Spleen (tissue), 11 donors: Measurements from ENCODE around the gene SKI. TPM values are rescaled to one million over a fixed set of nuclear protein-coding genes. Genes with fewer than 3 reads are reported as not detected.

ENCODE experiments used
- DNase-seq: peaks from one replicate; pipeline ENCODE4 v3.0.0-alpha.2; 2020
- H3K27ac ChIP-seq, 8 donors: fragments of 200-600 bp; sonication (generic) in 7 of 8; 1 replicate in 4 of 8; 2 replicates in 4 of 8; pipeline versions ENCODE4 v1.5.0 to v1.8.0; 2016 to 2021; ENCODE audit warnings: inconsistent platforms in 4 of 8, mild to moderate bottlenecking in 4 of 8, moderate library complexity in 1 of 8
- H3K27me3 ChIP-seq, 7 donors: fragments of 200-600 bp; sonication (generic) in 6 of 7; replicated peaks in 1 of 7; 1 replicate in 4 of 7; 2 replicates in 3 of 7; pipeline versions ENCODE4 v1.5.0 to v1.8.0; 2016 to 2021; ENCODE audit warnings: inconsistent platforms in 3 of 7, mild to moderate bottlenecking in 1 of 7
- H3K36me3 ChIP-seq, 6 donors: fragments of 200-600 bp; sonication (generic) in 5 of 6; 1 replicate in 4 of 6; 2 replicates in 2 of 6; pipeline versions ENCODE4 v1.5.0 to v1.8.0; 2016 to 2021; ENCODE audit warnings: inconsistent platforms in 2 of 6
- H3K4me1 ChIP-seq, 6 donors: fragments of 200-600 bp; sonication (generic) in 5 of 6; 1 replicate in 3 of 6; 2 replicates in 3 of 6; pipeline versions ENCODE4 v1.5.0 to v1.8.0; 2016 to 2021; ENCODE audit warnings: inconsistent platforms in 3 of 6
- H3K4me3 ChIP-seq, 8 donors: fragments of 200-600 bp; sonication (generic) in 7 of 8; 1 replicate in 4 of 8; 2 replicates in 4 of 8; pipeline versions ENCODE4 v1.5.0 to v1.8.0; 2016 to 2021; ENCODE audit warnings: inconsistent platforms in 4 of 8, mild to moderate bottlenecking in 4 of 8, moderate library complexity in 2 of 8
- H3K9me3 ChIP-seq, 8 donors: fragments of 200-600 bp; sonication (generic) in 7 of 8; 1 replicate in 4 of 8; 2 replicates in 4 of 8; pipeline versions ENCODE4 v1.5.0 to v1.8.0; 2016 to 2021; ENCODE audit warnings: inconsistent platforms in 4 of 8
- CTCF ChIP-seq, 11 experiments: fragments of 200-600 bp in 7 of 11; fragments of 450-650 bp in 4 of 11; sonication (generic) in 4 of 11; IDR thresholded peaks in 8 of 11; conservative IDR thresholded peaks in 3 of 11; 1 replicate in 7 of 11; 2 replicates in 4 of 11; pipeline versions ENCODE4 v1.4.0 to v1.8.0; 2016 to 2021; ENCODE audit warnings: antibody characterized with exemption in 11 of 11, inconsistent platforms in 4 of 11, mild to moderate bottlenecking in 1 of 11
- POLR2A ChIP-seq, 3 donors: fragments of 450-650 bp; IDR thresholded peaks; one replicate each; pipeline ENCODE4 v1.5.1; 2017; ENCODE audit warnings: antibody characterized with exemption in 3 of 3, mild to moderate bottlenecking in 1 of 3
- POLR2AphosphoS5 ChIP-seq, 3 donors: sonication (generic); formaldehyde crosslinking; IDR thresholded peaks; one replicate each; pipeline ENCODE4 v1.5.1; 2017; ENCODE audit warnings: antibody characterized with exemption in 3 of 3
- WGBS, 5 donors: extraction: QIAGEN DNeasy Blood & Tissue Kit in 3 of 5; methylation state at CpG; one replicate each; pipeline versions ENCODE4 v1.1.5 to v1.1.7; 2013 to 2018; 5-methylcytosine and 5-hydroxymethylcytosine counted together
- intact Hi-C: fragments of 100-400 bp; cut with DNase I; formaldehyde crosslinking; loops from one replicate; pipeline ENCODE4 v1.15.0; 2023; ENCODE audit warnings: low total_unique reads
- polyA plus RNA-seq, 3 donors: library from polyadenylated mRNA; stranded (reverse); fragments of 200-250 nt; gene quantifications; one replicate each; pipeline ENCODE4 v1.2.1, GENCODE V29; 2013
- total RNA-seq, 7 donors: library from RNA; depleted of rRNA in 3 of 7; stranded (reverse); fragments of >200 nt in 3 of 7; fragmentation: NEBNext Ultra II Directional in 4 of 7; extraction: Animal tissue kit (Norgen Biotek cat#: 25700) in 4 of 7; gene quantifications; one replicate each; pipeline versions ENCODE4 v1.1.0 to v1.2.1, GENCODE V29; 2016 to 2021
- donor health status: healthy with polysubstance abuse.
- donor health status: DM: no; HTN: no; CAD: no; lungs with moderate emphysema.
- donor health status: DM: no; HTN: no; CAD: no.
- donor health status: Bipolar disorder and iron deficiency.
- donor health status: healthy.
- donor health status: DM: no; HTN: no; CAD: no.
- donor health status: DM: yes; HTN: yes; CAD: no.

Gene SKI
- total and polyA plus RNA-seq, 10 donors, result 4.4 to 100.0 (median 54.3) TPM

DNA sequence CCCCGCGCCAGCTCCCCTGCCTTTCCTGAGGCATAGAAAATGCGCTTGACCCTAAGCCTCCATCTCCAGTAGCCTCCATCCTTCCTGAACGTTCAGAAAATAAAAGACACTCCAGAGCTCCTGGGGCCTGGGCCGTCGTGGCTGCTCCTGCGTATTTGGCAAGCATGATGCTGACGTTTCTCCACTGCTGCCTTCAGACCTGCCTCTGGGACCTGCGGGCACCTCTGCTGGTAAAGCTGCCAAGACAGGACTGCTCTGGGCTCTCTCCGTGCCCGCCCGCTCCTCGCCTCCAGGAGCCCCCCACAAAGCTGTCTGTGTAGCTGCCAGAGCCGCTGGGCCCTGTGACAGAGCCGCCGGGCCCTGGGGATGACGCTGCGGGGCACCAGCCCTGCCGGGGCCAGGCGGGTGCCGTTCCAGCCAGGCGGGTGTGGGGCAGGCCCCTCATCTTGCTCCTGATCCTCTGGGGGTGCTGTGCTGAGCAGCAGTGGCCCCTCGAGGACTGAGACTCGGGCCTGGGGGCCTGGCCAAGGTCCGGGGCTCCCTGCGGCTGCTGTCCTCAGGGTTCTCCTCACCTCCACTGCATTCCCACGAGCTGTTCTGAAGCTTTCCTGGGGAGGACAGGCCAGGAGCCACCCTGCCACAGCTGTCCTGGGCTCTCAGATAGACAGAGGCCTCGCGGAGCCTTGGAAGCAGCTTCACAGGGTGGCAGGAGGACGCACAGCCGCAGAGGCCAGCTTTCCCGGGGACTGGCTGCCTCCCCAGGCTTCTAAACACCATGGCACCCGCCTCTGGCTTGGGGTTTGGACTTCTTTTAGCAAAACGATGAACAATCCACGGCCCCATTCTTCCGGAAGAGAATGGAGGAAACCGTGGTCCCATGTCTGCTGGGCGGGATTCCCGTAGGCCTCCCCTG is 115.2 kb downstream of the SKI start:
- Histone ChIP-seq H3K4me1 (no peaks in the 10 kb centered on the region), H3K9me3 (no peaks in the 10 kb centered on the region), H3K27ac (no peak overlapping the region), H3K4me3 (no peak overlapping the region), H3K27me3 (no peaks in the 10 kb centered on the region), H3K36me3 (no peaks in the 10 kb centered on the region)
- intact Hi-C loops, result no loop called here
- 83 to 91% (median 88%) methylated on average over 24 to 39 of the region's 39 CpGs for WGBS, 5 donors
- DNase-seq, result peak; percentile 66
- TF ChIP-seq POLR2A (IDR thresholded peaks at IDR 0.05) (no peak), POLR2AphosphoS5 (IDR thresholded peaks at IDR 0.05) (no peak), CTCF (IDR thresholded peaks at IDR 0.05 in 8 of 11, conservative IDR thresholded peaks at IDR 0.05 in 3 of 11) (no peak)

- H3K4me3 ChIP-seq, result no peak overlapping the region
- intact Hi-C loops, result no loop called here
- no peaks in the 10 kb centered on the region for H3K36me3 ChIP-seq
- H3K27me3 ChIP-seq, result no peaks in the 10 kb centered on the region
- H3K4me1 ChIP-seq, result no peaks in the 10 kb centered on the region
- TF ChIP-seq POLR2A (IDR thresholded peaks at IDR 0.05) (no peak), CTCF (IDR thresholded peaks at IDR 0.05 in 8 of 11, conservative IDR thresholded peaks at IDR 0.05 in 3 of 11) (no peak), POLR2AphosphoS5 (IDR thresholded peaks at IDR 0.05) (no peak)
- 87 to 94% (median 91%) methylated on average over 17 to 24 of the region's 24 CpGs for WGBS, 5 donors
- no peak overlapping the region for H3K27ac ChIP-seq
- H3K9me3 ChIP-seq, result no peaks in the 10 kb centered on the region
- peak; percentile 62 for DNase-seq
Measured at GRCh38 chr1:2344121-2344681, 116.1 kb downstream of the SKI start.

GRCh38 chr1:2344744-2345296 is 116.7 kb downstream of the SKI start:
- no peaks in the 10 kb centered on the region for H3K9me3 ChIP-seq
- no peaks in the 10 kb centered on the region for H3K4me1 ChIP-seq
- no peak overlapping the region for H3K4me3 ChIP-seq
- peak; percentile 40 for DNase-seq
- H3K27me3 ChIP-seq, result no peaks in the 10 kb centered on the region
- H3K27ac ChIP-seq, result no peak overlapping the region
- WGBS, 5 donors, result 85 to 97% (median 93%) methylated on average over 20 to 29 of the region's 29 CpGs
- TF ChIP-seq POLR2A (IDR thresholded peaks at IDR 0.05) (no peak), CTCF (IDR thresholded peaks at IDR 0.05 in 8 of 11, conservative IDR thresholded peaks at IDR 0.05 in 3 of 11) (no peak), POLR2AphosphoS5 (IDR thresholded peaks at IDR 0.05) (no peak)
- H3K36me3 ChIP-seq, result no peaks in the 10 kb centered on the region
- intact Hi-C loops, result no loop called here
